ENCODE results near the gene LEMD2.

LEMD2 gene

DNA sequence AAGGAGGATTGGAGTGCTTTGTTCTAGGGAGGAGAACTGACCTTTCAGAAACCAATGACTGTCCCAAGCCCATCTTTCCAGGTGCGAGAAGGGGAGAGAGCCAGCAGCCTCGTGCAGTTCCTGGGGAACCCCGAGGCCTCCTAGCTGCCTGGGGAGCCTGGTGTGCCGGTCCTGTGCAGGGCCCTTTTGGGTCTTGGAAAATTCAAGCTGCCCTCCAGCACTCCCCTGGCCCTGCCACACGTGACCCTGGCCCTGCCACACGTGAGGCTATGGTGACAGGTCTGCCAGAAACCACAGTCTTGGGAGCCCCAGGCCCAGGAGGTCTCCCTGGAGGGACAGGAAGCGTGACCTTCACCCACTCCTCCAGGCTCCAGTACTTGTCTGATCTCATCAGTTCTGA lies 57.9 kb downstream of the LEMD2 start:
- H3K4me3 Mint-ChIP-seq, result no peak overlapping the region
- H3K36me3 Mint-ChIP-seq (ENCODE audit: low read depth), result no peaks in the 10 kb centered on the region
- peaks cover 7% of the 10 kb centered on the region for H3K27me3 Mint-ChIP-seq

DNA sequence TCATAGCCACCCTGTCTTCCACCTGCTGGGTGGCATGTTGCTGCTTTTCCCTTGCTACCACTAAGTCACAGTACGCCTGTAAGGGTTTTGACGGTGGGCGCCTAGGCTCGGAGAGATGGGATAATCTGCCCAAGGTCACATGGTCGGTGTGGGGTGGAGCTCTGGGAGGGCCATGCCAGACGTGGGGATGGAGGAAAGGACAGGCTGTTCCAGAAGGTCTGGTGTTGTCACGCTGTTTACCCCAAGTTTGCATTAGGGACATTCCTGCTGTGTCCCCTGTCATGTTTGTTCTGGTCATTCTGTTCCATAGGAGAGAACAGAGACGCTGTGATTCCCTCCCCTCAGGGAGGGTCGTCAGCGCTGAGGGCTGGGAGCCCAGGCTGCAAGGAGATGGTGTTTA lies 58.3 kb downstream of the LEMD2 start:
- intact Hi-C loops (cut with micrococcal nuclease), result no loop called here
- no peaks in the 10 kb centered on the region for H3K9me3 Mint-ChIP-seq
- H3K36me3 Mint-ChIP-seq (ENCODE audit: low read depth), result no peaks in the 10 kb centered on the region
- no peak overlapping the region for H3K27ac Mint-ChIP-seq
- H3K27me3 Mint-ChIP-seq, result peaks cover 7% of the 10 kb centered on the region
- H3K4me1 Mint-ChIP-seq (ENCODE audit: low read depth), result no peaks in the 10 kb centered on the region
- no peak overlapping the region for H3K4me3 Mint-ChIP-seq

More for the DNA sequence above, 57.9 kb downstream of the LEMD2 start:
- no peak overlapping the region for H3K27ac Mint-ChIP-seq
- intact Hi-C loops (cut with micrococcal nuclease), result no loop called here
- H3K9me3 Mint-ChIP-seq, result no peaks in the 10 kb centered on the region
- no peaks in the 10 kb centered on the region for H3K4me1 Mint-ChIP-seq (ENCODE audit: low read depth)

DNA sequence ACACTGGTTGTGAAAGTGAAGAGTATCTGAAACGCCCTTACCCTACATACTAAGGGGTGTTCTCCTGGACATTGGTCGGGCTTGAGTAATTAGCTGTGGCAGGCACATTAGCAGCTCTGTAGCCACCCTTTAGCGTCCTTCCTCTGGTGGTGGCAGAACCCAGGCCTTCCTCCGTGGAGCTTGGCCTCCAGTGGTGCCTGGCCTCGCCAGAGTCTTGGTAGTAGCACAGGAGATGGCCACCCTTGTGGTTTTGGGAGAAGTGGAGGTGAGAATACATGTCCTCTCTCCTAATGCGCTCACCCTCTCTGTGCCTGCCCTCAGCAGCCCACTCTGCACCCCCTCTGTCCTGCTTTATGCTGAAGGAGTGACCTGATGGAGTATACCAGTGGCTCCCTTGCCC lies 59.9 kb downstream of the LEMD2 start:
- Mint-ChIP-seq H3K9me3 (no peaks in the 10 kb centered on the region), H3K4me3 (no peak overlapping the region), H3K4me1 (ENCODE audit: low read depth) (no peaks in the 10 kb centered on the region), H3K36me3 (ENCODE audit: low read depth) (no peaks in the 10 kb centered on the region), H3K27me3 (peaks cover 10% of the 10 kb centered on the region), H3K27ac (no peak overlapping the region)
- intact Hi-C loops (cut with micrococcal nuclease), result no loop called here

DNA sequence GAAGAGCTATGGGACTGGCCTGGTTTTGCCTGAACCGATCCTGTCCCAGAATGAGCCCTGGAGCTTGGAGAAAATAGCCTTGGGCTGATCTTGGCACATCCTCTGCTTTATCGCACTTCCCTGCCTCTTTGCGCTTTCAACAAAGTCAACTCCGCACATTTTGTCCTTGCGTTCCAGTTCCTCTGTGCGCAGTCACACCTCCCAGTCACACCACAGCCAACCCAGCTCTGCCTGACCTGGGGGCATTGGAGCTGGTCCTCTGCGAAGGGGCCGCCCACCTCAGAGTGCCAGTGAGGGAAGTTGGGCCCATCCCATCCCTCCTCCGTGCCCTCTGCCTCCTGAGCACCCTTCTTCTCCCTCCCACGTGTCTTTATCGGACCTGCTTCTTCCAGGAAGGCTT lies 60.5 kb downstream of the LEMD2 start:
- Mint-ChIP-seq H3K4me1 (ENCODE audit: low read depth) (no peaks in the 10 kb centered on the region), H3K9me3 (no peaks in the 10 kb centered on the region), H3K27ac (no peak overlapping the region), H3K36me3 (ENCODE audit: low read depth) (no peaks in the 10 kb centered on the region), H3K27me3 (peaks cover 16% of the 10 kb centered on the region), H3K4me3 (no peak overlapping the region)
- intact Hi-C loops (cut with micrococcal nuclease), result no loop called here

GRCh38 chr6:33727932-33728331 lies 61.0 kb downstream of the LEMD2 start:
- Mint-ChIP-seq H3K36me3 (ENCODE audit: low read depth) (no peaks in the 10 kb centered on the region), H3K4me3 (no peak overlapping the region), H3K9me3 (no peaks in the 10 kb centered on the region), H3K27ac (no peak overlapping the region), H3K4me1 (ENCODE audit: low read depth) (no peaks in the 10 kb centered on the region), H3K27me3 (peaks cover 17% of the 10 kb centered on the region)
- intact Hi-C loops (cut with micrococcal nuclease), result no loop called here

GRCh38 chr6:33727126-33727525 lies 61.8 kb downstream of the LEMD2 start:
- no peaks in the 10 kb centered on the region for H3K4me1 Mint-ChIP-seq (ENCODE audit: low read depth)
- H3K27me3 Mint-ChIP-seq, result peaks cover 21% of the 10 kb centered on the region
- H3K4me3 Mint-ChIP-seq, result no peak overlapping the region
- H3K36me3 Mint-ChIP-seq (ENCODE audit: low read depth), result no peaks in the 10 kb centered on the region
- intact Hi-C loops (cut with micrococcal nuclease), result no loop called here
- H3K27ac Mint-ChIP-seq, result no peak overlapping the region
- no peaks in the 10 kb centered on the region for H3K9me3 Mint-ChIP-seq

DNA sequence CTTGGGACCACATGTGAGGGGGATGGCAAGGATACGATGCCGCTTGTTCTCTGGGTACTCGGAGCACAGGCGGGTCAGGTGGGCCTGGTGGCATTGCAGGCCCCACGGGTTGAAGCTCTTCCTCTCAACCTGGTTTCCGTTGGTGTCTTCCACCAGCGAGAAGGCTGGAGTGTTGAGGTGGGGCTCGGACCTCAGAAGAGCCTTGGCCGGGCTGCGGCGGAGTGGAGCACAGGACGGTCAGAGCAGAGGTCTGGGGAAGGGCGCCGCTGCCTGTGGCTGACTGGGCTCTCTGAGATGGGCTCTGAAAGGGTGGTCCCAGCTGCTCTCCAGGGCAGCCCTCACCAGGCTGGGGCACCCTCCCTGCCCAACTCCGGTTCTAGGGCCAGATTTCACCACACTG lies 62.2 kb downstream of the LEMD2 start:
- no peaks in the 10 kb centered on the region for H3K9me3 Mint-ChIP-seq
- H3K27ac Mint-ChIP-seq, result no peak overlapping the region
- intact Hi-C loops (cut with micrococcal nuclease), result no loop called here
- H3K36me3 Mint-ChIP-seq (ENCODE audit: low read depth), result no peaks in the 10 kb centered on the region
- H3K4me1 Mint-ChIP-seq (ENCODE audit: low read depth), result no peaks in the 10 kb centered on the region
- no peak overlapping the region for H3K4me3 Mint-ChIP-seq
- peaks cover 24% of the 10 kb centered on the region for H3K27me3 Mint-ChIP-seq

GRCh38 chr6:33725891-33726673 lies 62.8 kb downstream of the LEMD2 start:
- intact Hi-C loops (cut with micrococcal nuclease), result no loop called here
- Mint-ChIP-seq H3K27ac (no peak overlapping the region), H3K27me3 (peaks cover 25% of the 10 kb centered on the region), H3K9me3 (no peaks in the 10 kb centered on the region), H3K36me3 (ENCODE audit: low read depth) (no peaks in the 10 kb centered on the region), H3K4me3 (no peak overlapping the region), H3K4me1 (ENCODE audit: low read depth) (no peaks in the 10 kb centered on the region)

DNA sequence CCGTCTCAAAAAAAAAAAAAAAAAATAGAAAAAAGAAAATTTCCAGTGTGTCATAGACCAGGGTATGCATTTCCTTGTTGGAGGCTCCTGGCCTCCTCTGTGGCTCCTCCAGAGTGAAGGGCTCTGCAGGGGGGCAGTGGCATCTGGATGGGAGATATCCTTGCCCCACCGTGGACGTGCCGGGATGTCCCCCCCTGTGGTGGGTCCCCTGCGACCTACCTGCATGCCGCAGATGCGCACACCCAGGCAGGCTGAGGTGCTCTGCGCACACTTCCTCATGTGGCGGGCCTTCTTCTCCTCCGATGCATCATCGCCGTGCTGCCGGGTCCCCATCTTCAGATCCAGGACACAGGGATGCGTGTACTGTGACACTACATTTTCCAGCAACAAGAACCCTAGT lies 63.7 kb downstream of the LEMD2 start:
- no peaks in the 10 kb centered on the region for H3K9me3 Mint-ChIP-seq
- no peak overlapping the region for H3K27ac Mint-ChIP-seq
- intact Hi-C loops (cut with micrococcal nuclease), result no loop called here
- no peaks in the 10 kb centered on the region for H3K4me1 Mint-ChIP-seq (ENCODE audit: low read depth)
- H3K4me3 Mint-ChIP-seq, result no peak overlapping the region
- H3K27me3 Mint-ChIP-seq, result peaks cover 26% of the 10 kb centered on the region
- H3K36me3 Mint-ChIP-seq (ENCODE audit: low read depth), result no peaks in the 10 kb centered on the region

- Mint-ChIP-seq H3K27me3 (peaks cover 30% of the 10 kb centered on the region), H3K4me3 (no peak overlapping the region), H3K36me3 (ENCODE audit: low read depth) (no peaks in the 10 kb centered on the region), H3K4me1 (ENCODE audit: low read depth) (no peaks in the 10 kb centered on the region), H3K27ac (no peak overlapping the region), H3K9me3 (no peaks in the 10 kb centered on the region)
- intact Hi-C loops (cut with micrococcal nuclease), result no loop called here
Observed at GRCh38 chr6:33724102-33725023, 64.6 kb downstream of the LEMD2 start.

GRCh38 chr6:33723371-33724085 lies 65.4 kb downstream of the LEMD2 start:
- H3K27me3 Mint-ChIP-seq, result peaks cover 28% of the 10 kb centered on the region
- no peaks in the 10 kb centered on the region for H3K36me3 Mint-ChIP-seq (ENCODE audit: low read depth)
- H3K9me3 Mint-ChIP-seq, result no peaks in the 10 kb centered on the region
- H3K4me1 Mint-ChIP-seq (ENCODE audit: low read depth), result no peaks in the 10 kb centered on the region
- no peak overlapping the region for H3K27ac Mint-ChIP-seq
- H3K4me3 Mint-ChIP-seq, result no peak overlapping the region
- intact Hi-C loops (cut with micrococcal nuclease), result no loop called here

DNA sequence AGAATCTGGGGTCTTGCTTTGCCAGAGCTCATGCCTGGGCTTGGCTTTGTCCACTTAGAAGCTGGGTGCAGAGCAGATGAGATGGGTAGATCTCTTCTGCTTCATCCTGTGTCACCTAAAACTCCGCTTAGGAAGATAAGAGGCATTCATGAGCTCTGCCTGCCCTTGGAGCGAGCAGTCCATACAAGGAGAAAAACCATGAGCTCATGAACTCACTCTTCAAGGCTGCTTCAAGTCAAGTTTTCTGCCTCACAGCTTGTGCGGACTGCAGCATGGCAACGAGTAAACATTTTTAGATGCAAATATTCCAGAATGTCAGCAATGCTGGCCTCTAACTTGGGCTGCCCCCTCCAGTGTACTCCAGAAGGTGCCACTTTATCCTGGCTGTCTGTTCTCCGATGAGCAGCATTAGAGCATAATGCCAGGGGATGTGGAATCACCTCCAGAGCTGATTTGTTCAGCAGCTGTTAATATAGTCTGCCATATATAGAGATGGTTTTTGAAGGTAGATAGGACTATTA lies 66.8 kb downstream of the LEMD2 start:
- H3K27ac Mint-ChIP-seq, result no peak overlapping the region
- H3K36me3 Mint-ChIP-seq (ENCODE audit: low read depth), result no peaks in the 10 kb centered on the region
- no peaks in the 10 kb centered on the region for H3K9me3 Mint-ChIP-seq
- H3K4me3 Mint-ChIP-seq, result no peak overlapping the region
- H3K27me3 Mint-ChIP-seq, result peaks cover 27% of the 10 kb centered on the region
- intact Hi-C loops (cut with micrococcal nuclease), result no loop called here
- no peaks in the 10 kb centered on the region for H3K4me1 Mint-ChIP-seq (ENCODE audit: low read depth)

GRCh38 chr6:33721508-33721907 lies 67.4 kb downstream of the LEMD2 start:
- Mint-ChIP-seq H3K4me1 (ENCODE audit: low read depth) (no peaks in the 10 kb centered on the region), H3K4me3 (no peak overlapping the region), H3K27ac (no peak overlapping the region), H3K9me3 (no peaks in the 10 kb centered on the region), H3K27me3 (peaks cover 24% of the 10 kb centered on the region), H3K36me3 (ENCODE audit: low read depth) (no peaks in the 10 kb centered on the region)
- intact Hi-C loops (cut with micrococcal nuclease), result no loop called here

Measured in dendritic cell treated with granulocyte-macrophage colony-stimulating factor and Interleukin-4, amounts not matched to agents 40 ng/mL and 50 ng/mL, for 4 days (primary cell).